Glomerular visceral epithelial cell (primary cell): ENCODE results near the gene MICAL1.
"Not testable (repeated sequence)": the region's sequence is repeated elsewhere in the genome, so short reads cannot be mapped to it uniquely, and the experiment has no call there.

Experiments used
- DNase-seq: peaks from one replicate; pipeline ENCODE4 v3.0.0-alpha.2; 2016; ENCODE audit errors: extremely low spot score

MICAL1 gene

DNA sequence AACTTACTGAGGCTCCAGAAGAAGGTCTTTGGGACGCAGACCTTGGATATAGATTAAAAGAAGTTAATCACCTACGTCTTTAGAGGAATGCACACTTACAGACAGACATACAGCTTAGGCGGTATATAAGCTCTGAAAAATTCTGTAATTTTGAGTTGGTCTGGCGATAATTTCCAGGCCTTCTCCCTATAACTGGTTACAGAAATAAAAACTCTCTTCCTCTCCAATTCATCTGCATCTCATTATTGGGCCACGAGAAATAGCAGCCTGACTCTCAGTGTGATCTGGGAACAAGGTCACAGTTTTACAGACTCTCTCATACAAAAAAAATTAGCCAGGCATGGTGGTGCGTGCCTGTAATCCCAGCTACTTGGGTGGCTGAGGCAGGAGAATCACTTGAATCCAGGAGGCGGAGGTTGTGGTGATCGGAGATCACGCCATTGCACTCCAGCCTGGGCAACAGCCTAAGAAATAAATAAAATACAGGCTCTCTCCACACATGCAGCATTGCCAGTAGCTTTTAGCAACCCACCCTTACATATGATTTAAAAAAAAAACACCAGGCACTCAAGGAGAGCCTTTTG, 22.7 kb upstream of the MICAL1 start:
- DNase-seq = no peak

DNA sequence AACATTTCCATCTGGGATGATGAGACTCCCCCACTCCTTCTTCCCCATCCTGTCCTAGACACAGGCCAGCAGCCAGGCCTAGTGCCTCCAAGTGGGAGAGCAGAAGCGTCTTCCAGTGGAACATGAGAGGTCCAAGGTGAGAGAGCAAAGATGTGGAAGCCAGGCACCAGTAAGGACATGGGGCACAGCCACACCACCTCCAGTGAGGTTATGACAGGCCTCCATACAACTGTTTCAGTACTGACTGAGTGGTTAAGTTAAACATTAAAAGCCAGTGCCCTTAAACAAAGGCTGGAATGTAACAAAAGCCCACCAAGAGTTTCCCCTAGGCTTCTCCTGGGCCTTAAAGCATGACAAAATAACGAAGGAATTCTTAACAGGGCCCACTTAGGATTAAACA, 22.2 kb upstream of the MICAL1 start:
- peak; percentile 49 for DNase-seq

DNA sequence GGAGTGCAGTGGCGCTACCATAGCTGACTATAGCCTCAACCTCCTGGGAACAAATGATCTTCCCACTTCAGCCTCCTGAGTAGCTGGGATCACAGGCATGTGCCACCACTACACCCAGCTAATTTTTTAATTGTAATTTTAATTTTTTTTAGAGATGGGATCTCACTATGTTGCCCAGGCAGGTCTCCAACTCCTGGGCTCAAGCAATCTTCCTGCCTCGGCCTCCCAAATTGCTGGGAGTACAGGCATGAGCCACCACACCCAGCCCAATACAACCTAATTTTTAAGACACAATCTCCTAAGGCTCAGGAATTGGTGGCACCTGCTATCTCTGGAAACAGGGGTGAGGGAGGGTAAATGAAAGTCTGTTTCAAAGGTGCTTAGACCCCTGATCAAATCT, 21.6 kb upstream of the MICAL1 start:
- DNase-seq = no peak

DNA sequence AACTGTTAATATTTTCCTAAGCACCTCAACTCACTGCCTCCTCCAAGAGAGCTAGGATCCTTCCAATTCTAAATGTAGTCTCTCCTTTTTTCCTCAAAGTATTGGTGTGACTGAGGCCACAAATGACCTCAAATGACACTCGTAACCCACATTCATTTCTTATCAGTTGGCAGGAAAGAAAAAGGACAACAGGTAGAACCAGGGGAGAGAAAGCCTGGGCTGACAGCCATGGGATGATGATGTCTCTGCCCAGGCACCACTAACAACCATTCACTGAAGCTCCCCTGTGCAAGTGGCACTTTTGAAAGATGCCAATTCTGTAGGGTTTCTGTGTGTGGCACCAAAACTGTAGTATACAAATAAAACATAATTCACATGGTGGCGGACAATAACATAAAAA, 20.1 kb upstream of the MICAL1 start:
- no peak for DNase-seq

DNA sequence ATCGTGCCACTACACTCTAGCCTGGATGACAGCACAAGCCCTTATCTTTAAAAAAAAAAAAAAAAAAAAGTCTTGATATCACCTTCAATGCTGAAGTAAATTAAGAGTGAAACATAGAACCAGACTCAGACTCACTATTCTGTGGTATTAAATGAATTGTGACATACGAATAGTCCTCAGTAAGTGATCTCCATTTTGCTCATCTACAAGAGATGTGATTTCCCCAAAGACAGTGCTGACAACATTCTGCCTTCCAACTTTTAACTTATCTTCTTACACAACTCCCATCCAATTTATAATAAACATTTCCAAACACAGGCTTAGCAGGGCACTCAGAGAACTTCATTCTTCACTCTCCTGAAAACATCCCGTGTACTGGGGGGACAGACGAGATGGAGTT, 19.4 kb upstream of the MICAL1 start:
- no peak for DNase-seq

DNA sequence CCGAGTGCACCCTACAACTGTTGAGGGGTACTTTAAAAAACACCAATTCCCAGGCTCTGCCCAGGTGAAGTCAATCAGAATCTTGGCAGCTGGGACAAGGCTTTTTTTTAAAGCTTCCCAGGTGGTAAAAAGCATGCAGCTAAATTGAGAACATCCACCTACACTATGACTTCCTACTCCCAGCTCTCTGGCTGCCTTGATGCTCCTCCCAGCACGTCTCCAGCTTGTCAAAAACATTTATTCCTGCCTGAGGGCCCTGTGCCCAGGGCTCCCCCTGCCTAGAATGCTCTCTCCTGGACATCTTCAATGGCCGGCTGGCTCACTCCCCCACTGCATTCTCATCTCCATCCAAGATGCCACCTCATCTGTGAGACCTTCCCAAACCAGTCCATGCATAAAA, 17.5 kb upstream of the MICAL1 start:
- DNase-seq = no peak

DNA sequence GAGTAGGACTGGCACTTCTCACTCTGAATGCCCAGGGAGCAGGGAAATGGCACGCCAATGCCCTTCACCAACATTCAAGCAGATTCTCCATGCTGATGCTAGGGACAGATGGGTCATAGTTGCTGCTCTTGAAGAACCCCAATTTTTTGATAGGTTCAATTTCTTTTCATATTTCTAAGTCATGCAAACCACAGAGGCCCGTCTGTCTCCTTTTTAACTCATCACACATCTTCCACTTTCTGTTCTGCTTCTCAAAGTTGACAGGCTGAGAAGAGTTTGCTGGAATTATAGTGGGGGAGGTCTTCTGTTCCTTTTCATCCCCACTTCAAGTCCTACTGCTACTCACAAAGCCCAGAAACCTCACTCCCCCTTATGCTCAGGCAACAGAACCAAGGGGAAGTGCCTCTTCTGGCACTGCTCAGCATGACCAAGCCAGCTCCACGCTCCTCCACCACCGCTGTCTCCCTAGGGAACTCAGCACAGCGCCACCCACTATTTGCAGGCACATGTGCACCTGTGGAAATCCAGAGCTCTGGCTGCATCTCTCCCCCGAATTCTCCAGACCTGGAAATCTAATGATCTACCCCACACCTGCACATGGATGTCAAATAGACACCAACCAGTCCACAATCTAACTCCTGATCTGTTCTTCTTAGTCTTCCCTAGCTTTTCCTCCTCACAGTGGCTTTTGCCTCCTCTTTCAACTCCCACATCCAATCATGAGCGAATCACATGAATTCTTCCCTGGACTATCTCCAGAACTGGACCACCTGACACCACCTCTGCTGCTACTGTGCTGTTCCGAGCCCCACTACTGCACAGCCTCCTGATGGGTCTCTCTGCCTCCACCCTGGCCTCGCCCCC, 16.8 kb upstream of the MICAL1 start:
- DNase-seq = no peak

DNA sequence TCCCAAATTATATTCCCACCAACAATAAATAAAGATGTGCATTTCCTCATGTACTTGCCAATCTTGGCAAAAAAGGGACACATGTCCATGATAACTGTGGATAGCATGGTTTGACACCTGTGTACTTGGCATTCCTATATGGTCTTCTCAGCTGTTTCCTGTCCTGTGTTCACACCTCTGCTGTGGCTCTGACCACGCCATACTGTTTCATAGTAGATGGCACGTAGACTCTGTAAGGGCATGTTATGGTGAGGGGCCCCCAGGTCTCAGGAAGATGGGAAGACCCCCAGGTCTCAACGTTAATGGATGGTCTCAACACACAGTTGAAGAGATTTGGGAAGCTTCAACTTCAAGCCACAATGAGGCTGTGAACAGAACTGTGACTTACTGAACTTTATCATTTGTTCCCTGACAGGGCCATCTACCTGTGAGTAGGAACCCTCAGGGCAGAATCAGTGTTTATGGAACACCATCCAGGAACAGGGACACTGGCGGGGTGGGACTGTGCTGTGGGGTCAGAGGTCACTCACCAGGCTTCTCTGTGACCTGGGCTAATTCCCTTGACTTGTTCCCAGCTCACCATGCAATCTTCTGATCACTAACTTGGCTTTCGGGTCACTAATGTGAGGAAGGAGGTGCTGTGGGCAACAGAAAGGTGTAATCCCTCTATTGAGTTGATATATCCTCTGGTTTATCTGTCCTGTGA, 15.7 kb upstream of the MICAL1 start:
- DNase-seq = no peak

DNA sequence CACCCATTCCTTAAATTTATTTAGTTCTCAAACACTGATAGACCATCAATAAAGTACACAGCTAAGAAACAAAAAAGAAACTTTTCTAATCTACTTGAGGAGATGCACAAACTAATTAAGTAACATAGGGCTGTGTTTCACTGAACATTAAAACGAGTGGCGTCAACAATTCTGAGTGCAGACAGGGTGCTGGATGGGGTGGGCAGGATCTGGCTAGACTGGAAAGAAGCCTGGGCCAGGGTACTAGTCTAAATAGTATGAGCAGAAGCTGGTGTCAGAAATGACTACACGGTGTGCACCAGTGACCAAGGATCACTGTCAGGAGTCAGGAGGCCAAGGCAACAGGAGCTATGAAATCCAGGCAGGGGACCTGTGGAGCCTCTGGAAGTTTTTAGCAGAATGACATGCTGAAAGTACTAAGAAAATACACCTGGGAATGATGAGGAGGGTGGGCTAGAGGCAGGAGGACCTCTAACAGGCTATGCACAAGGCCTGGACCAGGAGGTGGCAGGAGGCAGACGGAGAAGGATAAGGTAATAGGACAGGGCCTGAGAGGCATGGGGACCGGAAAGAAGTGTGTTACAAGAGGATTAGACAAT, 14.1 kb upstream of the MICAL1 start:
- DNase-seq = no peak

DNA sequence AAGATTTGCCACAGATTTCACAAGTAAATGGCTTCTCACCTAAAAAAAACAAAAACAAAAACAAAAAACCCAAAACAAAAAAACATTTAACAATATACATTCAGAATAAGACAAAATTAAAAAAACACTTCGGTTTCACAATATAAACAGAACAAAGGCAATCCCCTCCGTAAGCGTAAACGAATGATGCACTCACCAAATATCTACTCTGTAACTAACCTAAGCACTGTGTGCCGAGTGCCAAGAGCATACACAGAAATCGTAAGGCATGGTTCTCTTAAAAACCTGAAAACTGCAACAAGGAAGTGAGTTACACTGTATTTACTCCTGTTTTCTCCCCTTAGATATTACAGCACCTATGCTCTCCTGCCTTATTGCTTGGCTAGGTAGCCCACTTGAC, 12.1 kb upstream of the MICAL1 start:
- DNase-seq = no peak

DNA sequence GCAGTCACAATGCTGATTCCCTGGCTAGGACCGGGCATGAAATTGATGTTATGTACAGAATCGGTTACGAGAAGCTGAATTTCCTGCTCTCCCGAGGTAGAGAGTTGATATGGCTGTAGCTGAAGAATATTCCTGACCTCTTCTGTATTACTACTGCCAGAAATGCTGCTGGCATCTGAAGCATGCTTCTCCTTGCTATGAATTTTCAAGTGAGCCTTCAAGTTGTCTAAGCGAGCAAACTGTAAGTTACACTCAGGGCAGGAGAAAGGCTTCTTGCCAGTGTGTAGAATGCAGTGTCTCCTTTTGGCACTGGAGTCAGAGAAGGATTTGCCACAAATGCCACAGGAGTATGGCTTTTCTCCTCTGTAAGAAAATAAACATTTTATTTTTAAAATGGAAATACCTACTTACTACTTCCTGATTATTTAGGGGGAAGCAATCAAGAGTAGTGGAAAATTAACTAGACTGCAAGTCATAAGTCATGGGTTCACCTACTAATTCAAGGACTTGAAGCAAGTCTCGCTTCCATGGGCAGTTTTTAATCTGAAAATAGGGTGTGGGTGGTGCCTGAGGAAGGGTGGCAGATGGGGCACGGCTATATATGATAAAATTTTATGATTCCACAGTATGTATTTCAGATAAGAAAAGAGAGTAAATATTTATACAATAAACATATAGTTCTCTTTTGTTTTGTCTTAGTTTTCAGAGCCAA, 10.8 kb upstream of the MICAL1 start:
- DNase-seq = no peak

DNA sequence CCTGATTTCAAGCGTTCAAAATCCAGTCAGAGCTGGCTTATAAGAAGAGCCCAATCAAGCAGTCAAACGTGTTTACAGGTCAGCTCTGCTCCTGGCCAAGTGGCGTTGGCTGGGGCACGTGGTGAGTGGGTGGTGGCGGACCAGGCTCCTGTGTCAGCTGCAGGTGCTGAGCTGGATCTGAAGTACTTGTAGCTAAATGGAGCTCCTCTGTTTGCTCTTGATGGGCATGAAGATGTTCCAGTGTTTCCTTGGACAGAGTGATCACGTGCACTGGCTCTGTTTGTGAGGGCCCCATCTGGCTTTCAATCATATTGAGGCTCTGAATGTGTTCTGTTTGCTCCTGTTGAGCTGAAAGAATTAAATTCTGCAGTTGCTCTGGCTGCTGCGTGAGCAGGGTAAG, 10.2 kb upstream of the MICAL1 start:
- DNase-seq = no peak

DNA sequence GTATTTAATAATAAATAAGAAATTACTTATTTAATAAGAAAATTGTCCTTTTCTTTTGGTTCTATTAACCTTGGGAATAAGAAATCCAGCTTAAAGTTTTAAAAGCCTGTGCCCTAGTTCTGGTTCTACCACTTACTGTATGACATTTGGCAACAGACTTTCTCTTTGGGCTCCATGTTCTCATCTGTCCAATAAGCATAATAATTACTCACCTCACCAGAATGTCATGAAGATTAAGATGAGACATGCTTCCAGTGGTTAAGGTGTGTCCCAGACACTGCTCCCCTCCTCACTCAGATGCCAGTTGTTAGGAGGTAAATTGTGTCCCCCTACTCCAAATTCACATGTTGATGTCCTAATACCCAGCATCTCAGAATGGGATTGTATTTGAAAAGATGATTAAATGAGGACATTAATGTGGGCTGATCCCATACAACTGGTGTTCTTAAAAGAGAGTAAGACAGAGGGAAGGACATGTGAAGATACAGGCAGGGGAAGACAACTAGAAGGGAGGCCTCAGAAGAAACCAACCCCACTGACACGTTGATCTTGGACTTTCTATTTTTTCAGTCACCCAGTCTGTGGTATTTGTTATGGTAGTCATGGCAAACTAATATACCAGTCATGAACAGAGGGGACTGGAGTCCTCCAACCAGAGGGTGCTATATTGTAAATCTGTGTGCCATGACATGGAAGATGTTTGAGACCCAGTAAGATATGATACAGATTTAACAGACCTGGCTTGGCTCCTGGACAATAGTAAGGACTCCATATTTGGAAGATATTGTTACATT, 6.4 kb upstream of the MICAL1 start:
- DNase-seq = no peak

DNA sequence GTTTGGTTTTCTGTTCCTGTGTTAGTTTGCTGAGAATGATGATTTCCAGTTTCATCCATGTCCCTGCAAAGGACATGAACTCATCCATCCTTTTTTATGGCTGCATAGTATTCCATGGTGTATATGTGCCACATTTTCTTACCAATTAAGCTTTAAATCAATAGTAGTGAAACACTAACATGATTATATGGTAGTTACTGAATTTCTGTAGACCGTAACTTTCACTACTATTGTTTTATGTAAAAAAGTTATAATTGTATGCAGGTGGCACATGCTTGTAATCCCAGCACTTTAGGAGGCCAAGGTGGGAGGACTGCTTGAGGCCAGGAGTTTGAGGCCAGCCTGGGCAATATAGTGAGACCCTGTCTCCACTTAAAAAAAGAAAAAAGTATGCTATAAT, 5.6 kb upstream of the MICAL1 start:
- not testable (repeated sequence) for DNase-seq

DNA sequence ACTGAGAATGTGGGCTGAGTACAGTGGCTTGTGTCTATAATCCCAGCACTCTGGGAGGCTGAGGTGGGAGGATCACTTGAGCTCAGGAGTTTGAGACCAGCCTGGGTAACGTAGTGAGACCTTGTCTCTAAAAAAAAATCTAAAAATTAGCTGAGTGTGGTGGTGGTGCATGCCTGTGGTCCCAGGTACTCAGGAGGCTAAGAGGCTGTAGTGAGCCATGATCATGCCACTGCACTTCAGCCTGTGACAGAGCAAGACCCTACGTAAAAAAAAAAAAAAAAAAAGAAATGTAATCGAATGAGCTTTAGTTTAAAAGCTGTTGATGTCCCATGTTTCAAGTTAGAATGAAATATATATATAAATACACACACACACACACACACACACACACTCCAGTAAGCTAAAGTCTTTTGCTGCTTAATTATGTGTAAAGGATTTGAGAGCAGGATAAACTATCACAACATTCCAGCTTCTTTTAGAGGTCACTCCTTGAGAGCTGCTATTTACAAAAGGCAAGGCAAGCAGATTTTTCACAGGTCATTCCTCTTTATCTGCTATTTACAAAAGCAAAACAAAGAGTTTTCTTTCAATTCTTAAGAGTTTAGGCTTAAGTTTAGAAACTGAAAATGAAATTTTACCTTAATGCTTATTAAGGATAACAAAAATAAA, 4.7 kb upstream of the MICAL1 start:
- DNase-seq = no peak

DNA sequence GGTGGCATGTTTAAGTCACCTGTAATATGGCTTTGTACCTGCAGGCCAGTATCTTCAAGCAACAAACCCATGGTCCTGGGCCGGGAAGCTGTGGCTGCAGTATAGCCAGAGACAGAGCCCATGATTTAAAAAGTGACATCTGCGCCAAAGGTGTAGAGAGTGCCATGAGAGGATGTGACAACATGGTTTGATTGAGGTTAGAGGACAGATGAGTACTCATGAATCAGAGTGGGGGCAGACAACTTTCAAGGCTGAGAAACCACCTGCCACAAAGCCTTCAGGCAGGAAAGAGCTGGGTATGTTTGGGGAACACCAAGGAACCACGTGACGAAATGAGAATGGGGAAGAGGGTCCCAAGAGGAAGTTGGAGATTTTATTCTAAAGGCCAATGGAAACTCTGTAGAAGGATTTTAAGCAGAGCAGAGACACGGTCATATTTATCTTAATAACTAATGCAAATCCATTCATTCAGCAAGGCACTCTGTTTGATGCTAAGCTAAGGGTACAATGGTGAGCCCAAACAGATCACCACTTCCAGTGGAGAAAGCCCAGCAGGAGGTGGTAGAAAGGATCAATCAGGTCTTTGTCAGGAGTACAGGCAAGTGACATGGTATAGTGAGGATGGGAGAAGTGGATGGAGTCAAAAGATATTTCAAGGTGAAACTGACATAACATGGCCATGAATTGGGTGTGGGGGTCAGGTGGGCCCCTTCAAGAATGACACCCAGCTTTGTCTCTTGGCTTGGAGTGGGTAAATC, 3.4 kb upstream of the MICAL1 start:
- no peak for DNase-seq

DNA sequence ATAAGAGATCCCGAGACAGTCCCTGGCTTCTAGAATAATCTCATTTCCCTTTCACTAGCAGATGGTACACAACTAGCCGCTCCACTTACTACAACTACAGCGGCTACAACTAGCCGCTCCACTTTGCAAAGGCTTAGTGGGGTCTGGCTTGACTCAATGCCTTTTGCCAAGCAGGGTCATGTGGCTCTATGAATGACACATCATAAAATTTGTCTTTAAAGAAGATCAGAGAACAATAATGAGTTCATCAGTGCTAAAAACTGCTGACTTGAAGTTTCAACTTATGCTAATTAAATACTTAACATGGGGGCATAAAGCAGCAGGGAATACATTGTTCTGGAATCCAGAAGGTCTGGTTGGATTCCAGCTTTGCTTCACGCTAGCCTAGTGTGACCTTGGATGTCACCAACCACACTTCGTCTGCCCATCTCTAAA, 2.0 kb upstream of the MICAL1 start:
- no peak for DNase-seq

DNA sequence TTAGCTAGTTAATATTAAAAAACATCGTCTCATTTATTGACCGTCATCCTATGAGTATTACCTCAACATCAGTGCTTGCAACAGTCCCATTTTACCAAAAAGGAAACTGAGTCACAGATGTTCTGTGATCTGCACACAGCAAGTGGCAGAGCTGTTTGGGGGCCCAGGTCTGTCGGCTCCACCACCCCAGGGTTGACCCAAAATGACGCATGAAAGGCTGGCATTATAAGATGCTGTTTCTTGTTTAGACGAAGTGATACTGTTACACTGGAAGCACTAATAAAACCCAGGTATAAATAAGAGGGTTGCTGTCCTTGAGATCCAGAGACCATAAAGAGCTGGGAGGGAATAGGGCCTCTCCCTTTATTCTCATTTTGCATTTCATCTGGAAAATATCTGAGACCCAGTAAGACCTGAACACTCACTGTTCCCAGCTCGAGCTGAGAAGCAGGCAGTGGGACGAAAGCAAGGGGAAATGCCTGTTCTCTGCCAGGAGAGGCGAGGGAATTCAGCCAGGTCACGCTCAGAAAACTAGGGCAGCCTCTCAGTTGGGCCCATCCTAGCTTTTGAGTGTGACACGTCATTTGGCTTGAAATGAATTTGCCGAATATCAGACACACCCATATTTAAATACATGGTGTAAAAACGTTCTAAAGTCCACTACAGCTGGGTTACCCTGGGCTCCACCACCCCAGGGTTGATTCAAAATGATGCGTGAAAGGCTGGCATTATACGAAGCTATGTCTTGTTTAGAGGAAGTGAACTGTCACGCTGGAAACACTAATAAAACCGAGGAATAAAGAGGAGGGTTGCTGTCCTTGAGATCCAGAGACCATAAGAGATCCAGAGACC, 1.4 kb upstream of the MICAL1 start:
- DNase-seq = no peak

DNA sequence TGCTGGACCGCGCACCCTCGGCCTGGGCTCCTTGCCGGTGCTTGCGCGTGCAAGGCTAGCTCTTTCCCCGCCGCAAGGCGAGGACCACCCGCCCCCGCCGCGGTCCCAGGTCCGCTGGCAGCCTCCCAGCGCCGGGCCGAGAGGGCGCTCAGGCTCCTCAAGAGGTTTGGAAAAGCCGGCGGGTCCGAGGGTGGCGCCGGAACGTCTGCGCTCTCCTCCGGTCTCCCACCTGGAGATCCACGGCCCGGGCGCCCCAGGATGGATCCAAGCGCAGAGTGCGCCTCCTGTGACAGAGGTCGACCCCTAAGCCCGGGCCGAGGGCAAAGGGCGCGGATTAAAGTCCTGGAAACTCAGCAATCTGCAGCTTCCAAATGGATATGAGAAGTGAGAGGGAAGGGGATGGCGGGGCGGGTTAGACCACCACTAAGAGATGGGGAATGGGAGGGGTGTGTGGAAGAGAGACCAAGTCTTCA, 575 bp upstream of the MICAL1 start:
- no peak for DNase-seq
